H1 (cell line): ENCODE data around the gene SCGB1D4. TPM values are rescaled to one million over a fixed set of nuclear protein-coding genes. Genes with fewer than 3 reads are reported as not detected.

Experiments used
- ASH2L ChIP-seq: fragments of 200-600, 300-600 bp; sonication (generic); IDR thresholded peaks from one replicate; pipeline ENCODE4 v1.7.1; 2017; ENCODE audit warnings: low read length
- ATF3 ChIP-seq: IDR thresholded peaks from 2 replicates; pipeline ENCODE4 v1.6.1; 2011; ENCODE audit warnings: low read depth, mild to moderate bottlenecking, low read length; ENCODE audit not compliant: insufficient read depth
- HDAC2 ChIP-seq, 2 experiments: fragments of 300-600 bp in 1 of 2; sonication (generic) in 1 of 2; IDR thresholded peaks; 2 replicates each; pipeline ENCODE4 v1.6.1; 2011 to 2012; ENCODE audit warnings: low read depth in 2 of 2, low read length in 2 of 2, mild to moderate bottlenecking in 2 of 2, moderate library complexity in 2 of 2, borderline replicate concordance in 1 of 2, inconsistent platforms in 1 of 2
- NANOG ChIP-seq: IDR thresholded peaks from 2 replicates; pipeline ENCODE4 v1.6.1; 2011; ENCODE audit warnings: low read length, low read depth, mild to moderate bottlenecking, inconsistent platforms; ENCODE audit not compliant: insufficient read depth, poor library complexity, severe bottlenecking
- TAF1 ChIP-seq: IDR thresholded peaks from 2 replicates; pipeline ENCODE4 v1.6.1; 2011; ENCODE audit warnings: mild to moderate bottlenecking, low read depth, low read length
- polyA plus RNA-seq, 7 experiments: library from polyadenylated mRNA; depleted of rRNA in 3 of 7; stranded (reverse) in 5 of 7; unstranded in 2 of 7; fragments of >200 nt in 5 of 7; fragments of 200-250 nt in 2 of 7; gene quantifications; 1 replicate in 5 of 7; 2 replicates in 1 of 7; 4 replicates in 1 of 7; pipeline versions ENCODE4 v1.2.1 to v1.2.3, GENCODE V29; 2011 to 2013; ENCODE audit warnings: missing spikeins in 2 of 7, mixed read lengths in 2 of 7
- total RNA-seq: library from RNA; stranded (reverse); fragmentation: NEBNext Ultra II Directional; extraction: Animal tissue kit (Norgen Biotek cat#: 25700); gene quantifications from 2 replicates; pipeline ENCODE4 v1.2.1, GENCODE V29; 2021

SCGB1D4 gene
- total and polyA plus RNA-seq, 2 of the 8 experiments (the other 6 are each of a cell fraction or from before 2014, with no cell fraction given): not detected

- TF ChIP-seq TAF1 (no peak), ASH2L (no peak), NANOG (no peak), HDAC2 (IDR thresholded peaks at IDR 0.05; ENCODE audit: borderline replicate concordance in 1 of 2, low read depth in 2 of 2, low read length in 2 of 2) (no peak), ATF3 (no peak)
Observed at GRCh38 chr11:62269654-62270278, 29.1 kb downstream of the SCGB1D4 start, which contains the start of gene SCGB2A2 (continued).
